DOHH2 (cell line): ENCODE results near the gene VSIG10L.

Experiments
- H3F3A ChIP-seq: fragments of 200-600 bp; sonication (generic), shearing (Covaris generic); 2 replicates; pipeline ENCODE4 v1.6.0; 2016; ENCODE audit warnings: antibody characterized with exemption, mild to moderate bottlenecking; ENCODE audit not compliant: control insufficient read depth, insufficient read depth
- H3K27ac ChIP-seq: fragments of 200-600 bp; sonication (generic); 2 replicates; pipeline ENCODE4 v1.5.1; 2014; ENCODE audit warnings: low read depth, mild to moderate bottlenecking, low read length, moderate library complexity
- H3K27me3 ChIP-seq: fragments of 200-600 bp; sonication (generic); 2 replicates; pipeline ENCODE4 v1.6.1; 2014; ENCODE audit warnings: mild to moderate bottlenecking, low read length, mixed read lengths; ENCODE audit not compliant: control insufficient read depth
- H3K36me3 ChIP-seq: fragments of 200-600 bp; sonication (generic); 2 replicates; pipeline ENCODE4 v1.6.1; 2014; ENCODE audit warnings: mild to moderate bottlenecking, low read length, moderate library complexity, mixed read lengths; ENCODE audit not compliant: control insufficient read depth
- H3K4me1 ChIP-seq: fragments of 200-600 bp; sonication (generic); 2 replicates; pipeline ENCODE4 v1.6.1; 2014; ENCODE audit warnings: mild to moderate bottlenecking, low read length, mixed read lengths; ENCODE audit not compliant: control insufficient read depth
- H3K4me2 ChIP-seq: fragments of 200-600 bp; sonication (generic); 2 replicates; pipeline ENCODE4 v1.6.0; 2014; ENCODE audit warnings: mild to moderate bottlenecking, low read length, moderate library complexity
- H3K4me3 ChIP-seq: fragments of 200-600 bp; sonication (generic); 2 replicates; pipeline ENCODE4 v1.5.1; 2014; ENCODE audit warnings: mild to moderate bottlenecking, low read length, mixed read lengths
- H3K79me2 ChIP-seq: fragments of 200-600 bp; sonication (generic); 2 replicates; pipeline ENCODE4 v1.6.1; 2014; ENCODE audit warnings: mild to moderate bottlenecking, low read length, mixed read lengths; ENCODE audit not compliant: control insufficient read depth
- H3K9me2 ChIP-seq: fragments of 200-600 bp; sonication (generic); replicated peaks from 2 replicates; pipeline ENCODE4 v1.6.1; 2014; ENCODE audit warnings: mild to moderate bottlenecking, low read length, mixed read lengths; ENCODE audit not compliant: control insufficient read depth
- H3K9me3 ChIP-seq: fragments of 200-600 bp; sonication (generic); 2 replicates; pipeline ENCODE4 v1.6.1; 2014; ENCODE audit warnings: antibody characterized with exemption, low read length, mixed read lengths; ENCODE audit not compliant: control insufficient read depth, insufficient read depth
- H4K20me1 ChIP-seq: fragments of 200-600 bp; sonication (generic); 2 replicates; pipeline ENCODE4 v1.6.0; 2014; ENCODE audit warnings: low read depth, mild to moderate bottlenecking, antibody characterized with exemption, low read length, moderate library complexity; ENCODE audit not compliant: control insufficient read depth, insufficient read depth
- EZH2phosphoT487 ChIP-seq: fragments of 200-600 bp; sonication (generic); IDR thresholded peaks from 2 replicates; pipeline ENCODE4 v1.6.1; 2017; ENCODE audit warnings: borderline replicate concordance, mild to moderate bottlenecking, antibody characterized with exemption, low read length, moderate library complexity, mixed read lengths
- TF ChIP-seq, protein P1 (sequence below): fragments of 200-600 bp; sonication (generic); IDR thresholded peaks from one replicate; pipeline ENCODE4 v1.5.1; 2014; ENCODE audit warnings: antibody characterized with exemption, mild to moderate bottlenecking, low read depth, low read length; ENCODE audit not compliant: poor library complexity, severe bottlenecking

The VSIG10L gene

GRCh38 chr19:51372649-51373504 is 30.9 kb upstream of the VSIG10L start, which contains the start of gene NKG7:
TSS of gene NKG7 (minus strand) at chr19:51372654. CDS start at chr19:51372535, 119 bp downstream.
- H3K4me2 ChIP-seq: peak within 1 kb of the TSS; percentile 37
- peaks cover 7% of the 10 kb centered on the region; the same call in 1 of the 2 replicates for H3K79me2 ChIP-seq
- no peaks in the 10 kb centered on the region for H3K27me3 ChIP-seq
- no peaks in the 10 kb centered on the region for H3F3A ChIP-seq
- TF ChIP-seq, protein P1, sequence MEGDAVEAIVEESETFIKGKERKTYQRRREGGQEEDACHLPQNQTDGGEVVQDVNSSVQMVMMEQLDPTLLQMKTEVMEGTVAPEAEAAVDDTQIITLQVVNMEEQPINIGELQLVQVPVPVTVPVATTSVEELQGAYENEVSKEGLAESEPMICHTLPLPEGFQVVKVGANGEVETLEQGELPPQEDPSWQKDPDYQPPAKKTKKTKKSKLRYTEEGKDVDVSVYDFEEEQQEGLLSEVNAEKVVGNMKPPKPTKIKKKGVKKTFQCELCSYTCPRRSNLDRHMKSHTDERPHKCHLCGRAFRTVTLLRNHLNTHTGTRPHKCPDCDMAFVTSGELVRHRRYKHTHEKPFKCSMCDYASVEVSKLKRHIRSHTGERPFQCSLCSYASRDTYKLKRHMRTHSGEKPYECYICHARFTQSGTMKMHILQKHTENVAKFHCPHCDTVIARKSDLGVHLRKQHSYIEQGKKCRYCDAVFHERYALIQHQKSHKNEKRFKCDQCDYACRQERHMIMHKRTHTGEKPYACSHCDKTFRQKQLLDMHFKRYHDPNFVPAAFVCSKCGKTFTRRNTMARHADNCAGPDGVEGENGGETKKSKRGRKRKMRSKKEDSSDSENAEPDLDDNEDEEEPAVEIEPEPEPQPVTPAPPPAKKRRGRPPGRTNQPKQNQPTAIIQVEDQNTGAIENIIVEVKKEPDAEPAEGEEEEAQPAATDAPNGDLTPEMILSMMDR: no peak
- TF ChIP-seq EZH2phosphoT487: no peak
- H3K36me3 ChIP-seq: no peaks in the 10 kb centered on the region
- H3K9me3 ChIP-seq: no peaks in the 10 kb centered on the region
- H3K4me3 ChIP-seq: peak within 1 kb of the TSS; percentile 16
- no peaks in the 10 kb centered on the region for H4K20me1 ChIP-seq
- H3K4me1 ChIP-seq: peaks cover 26% of the 10 kb centered on the region
- H3K9me2 ChIP-seq: no peaks in the 10 kb centered on the region
- no peak within 1 kb of the TSS for H3K27ac ChIP-seq

DNA sequence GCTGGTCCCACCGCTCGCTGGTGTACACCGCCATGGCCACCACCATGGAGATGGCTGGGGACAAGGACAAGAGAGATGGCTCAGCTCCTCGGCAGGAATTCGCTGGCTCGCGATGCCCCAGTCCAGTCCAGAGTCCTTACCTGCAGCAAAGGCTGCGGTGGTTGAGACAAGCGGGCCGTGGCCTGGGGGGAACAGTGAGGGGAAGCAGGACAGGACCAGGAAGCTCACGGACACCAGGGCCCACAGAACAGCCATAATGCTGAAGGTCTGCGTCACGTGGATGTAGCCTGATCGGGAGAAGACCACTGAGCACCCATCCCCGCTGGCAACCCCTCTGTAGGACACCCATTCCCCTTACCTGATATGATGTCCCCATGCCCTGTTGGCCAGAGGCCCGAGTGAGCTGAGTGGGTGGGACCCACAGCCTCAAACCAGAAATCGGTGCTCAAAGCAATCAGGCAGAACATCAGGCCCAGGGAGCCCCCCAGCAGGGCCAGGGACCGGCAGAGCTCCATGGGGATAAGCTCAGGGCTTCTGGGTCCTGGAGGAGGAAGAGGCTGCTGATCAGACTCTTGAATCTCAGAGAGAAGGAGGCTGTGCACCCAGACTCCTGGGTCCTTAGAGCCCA is 30.2 kb upstream of the VSIG10L start:
- H3K4me1 ChIP-seq: peaks cover 26% of the 10 kb centered on the region
- H3F3A ChIP-seq: no peaks in the 10 kb centered on the region

GRCh38 chr19:51371186-51371690 is 29.3 kb upstream of the VSIG10L start:
- Histone ChIP-seq H3K27me3 (no peaks in the 10 kb centered on the region), H4K20me1 (no peaks in the 10 kb centered on the region), H3K9me2 (no peaks in the 10 kb centered on the region), H3K79me2 (peaks cover 15% of the 10 kb centered on the region), H3K9me3 (no peaks in the 10 kb centered on the region), H3K4me3 (no peak overlapping the region), H3K36me3 (peaks cover 6% of the 10 kb centered on the region; the same call in 1 of the 2 replicates), H3K4me2 (no peak overlapping the region), H3K4me1 (peaks cover 26% of the 10 kb centered on the region), H3K27ac (no peak overlapping the region), H3F3A (no peaks in the 10 kb centered on the region)
- no peak for TF ChIP-seq EZH2phosphoT487
- TF ChIP-seq, protein P1: no peak

More for the DNA sequence above, 30.2 kb upstream of the VSIG10L start:
- H4K20me1 ChIP-seq: no peaks in the 10 kb centered on the region
- no peak overlapping the region for H3K27ac ChIP-seq
- H3K79me2 ChIP-seq: peaks cover 8% of the 10 kb centered on the region
- H3K4me2 ChIP-seq: peak overlapping the region; percentile 37
- peak overlapping the region; percentile 16 for H3K4me3 ChIP-seq
- TF ChIP-seq, protein P1: no peak
- TF ChIP-seq EZH2phosphoT487: no peak
- no peaks in the 10 kb centered on the region for H3K9me3 ChIP-seq
- peaks cover under 1% of the 10 kb centered on the region; the same call in 1 of the 2 replicates for H3K36me3 ChIP-seq
- no peaks in the 10 kb centered on the region for H3K9me2 ChIP-seq
- H3K27me3 ChIP-seq: no peaks in the 10 kb centered on the region
